HepG2 (cell line): Measurements from ENCODE around the gene PARP3. TPM values are rescaled to one million over a fixed set of nuclear protein-coding genes. Genes with fewer than 3 reads are reported as not detected.

Source experiments
- BRCA1 ChIP-seq: sonication (generic); formaldehyde crosslinking; IDR thresholded peaks from 2 replicates; pipeline ENCODE4 v1.4.0; 2020; ENCODE audit warnings: missing genetic modification reagents
- ELF1 ChIP-seq: sonication (generic); formaldehyde crosslinking; IDR thresholded peaks from 2 replicates; pipeline ENCODE4 v1.4.0; 2020; ENCODE audit warnings: missing genetic modification reagents
- GABPB1 ChIP-seq: IDR thresholded peaks from 2 replicates; pipeline ENCODE4 v1.6.1; 2016; ENCODE audit warnings: mild to moderate bottlenecking, missing genetic modification reagents, moderate library complexity, missing compliant biosample characterization
- JARID2 ChIP-seq: sonication (generic); formaldehyde crosslinking; IDR thresholded peaks from 2 replicates; pipeline ENCODE4 v1.8.1; 2023; ENCODE audit warnings: missing genetic modification reagents, inconsistent platforms; ENCODE audit not compliant: insufficient replicate concordance
- KDM6A ChIP-seq: IDR thresholded peaks from 2 replicates; pipeline ENCODE4 v1.6.1; 2016; ENCODE audit warnings: low read depth
- LCORL ChIP-seq, 2 experiments: fragments of 450-650 bp in 1 of 2; sonication (generic) in 1 of 2; formaldehyde crosslinking in 1 of 2; IDR thresholded peaks; 2 replicates each; pipeline versions ENCODE4 v1.5.0 to v1.6.1; 2017 to 2020; ENCODE audit warnings: antibody characterized with exemption in 1 of 2, missing genetic modification reagents in 1 of 2
- MIXL1 ChIP-seq: IDR thresholded peaks from 2 replicates; pipeline ENCODE4 v1.6.1; 2016
- MXI1 ChIP-seq: IDR thresholded peaks from 3 replicates; pipeline ENCODE4 v1.6.1; 2012; ENCODE audit warnings: low read depth, low read length, inconsistent platforms, borderline replicate concordance
- MZF1 ChIP-seq: sonication (generic); formaldehyde crosslinking; IDR thresholded peaks from 2 replicates; pipeline ENCODE4 v1.8.1; 2023; ENCODE audit warnings: mild to moderate bottlenecking, missing genetic modification reagents, borderline replicate concordance
- NAIF1 ChIP-seq: sonication (generic); formaldehyde crosslinking; IDR thresholded peaks from 2 replicates; pipeline ENCODE4 v1.5.0; 2020; ENCODE audit warnings: mild to moderate bottlenecking, missing genetic modification reagents, borderline replicate concordance
- NFATC3 ChIP-seq: sonication (generic); formaldehyde crosslinking; IDR thresholded peaks from 2 replicates; pipeline ENCODE4 v1.5.1; 2020; ENCODE audit warnings: mild to moderate bottlenecking, missing genetic modification reagents
- NFE2 ChIP-seq: sonication (generic); formaldehyde crosslinking; IDR thresholded peaks from 2 replicates; pipeline ENCODE4 v1.4.0; 2020; ENCODE audit warnings: missing genetic modification reagents
- NFIC ChIP-seq: IDR thresholded peaks from 2 replicates; pipeline ENCODE4 v1.6.1; 2012; ENCODE audit warnings: mild to moderate bottlenecking, low read length, inconsistent platforms
- NR2C2 ChIP-seq: sonication (generic); formaldehyde crosslinking; IDR thresholded peaks from 2 replicates; pipeline ENCODE4 v1.4.0; 2020; ENCODE audit warnings: missing genetic modification reagents, mild to moderate bottlenecking, moderate library complexity, borderline replicate concordance
- SALL1 ChIP-seq: sonication (generic); formaldehyde crosslinking; IDR thresholded peaks from 2 replicates; pipeline ENCODE4 v1.8.0; 2022; ENCODE audit warnings: mild to moderate bottlenecking, missing genetic modification reagents
- SOX6 ChIP-seq, 2 experiments: fragments of 450-650 bp in 1 of 2; sonication (generic) in 1 of 2; formaldehyde crosslinking in 1 of 2; IDR thresholded peaks; 2 replicates each; pipeline versions ENCODE4 v1.4.0 to v1.6.1; 2017 to 2020; ENCODE audit warnings: antibody characterized with exemption in 1 of 2, mild to moderate bottlenecking in 1 of 2, missing genetic modification reagents in 1 of 2
- XBP1 ChIP-seq: sonication (generic); formaldehyde crosslinking; IDR thresholded peaks from 2 replicates; pipeline ENCODE4 v1.5.0; 2020; ENCODE audit warnings: missing genetic modification reagents
- ZFP36L2 ChIP-seq: sonication (generic); formaldehyde crosslinking; IDR thresholded peaks from 2 replicates; pipeline ENCODE4 v1.4.0; 2020; ENCODE audit warnings: missing genetic modification reagents
- ZNF235 ChIP-seq: sonication (generic); formaldehyde crosslinking; IDR thresholded peaks from 2 replicates; pipeline ENCODE4 v1.8.1; 2023; ENCODE audit warnings: mild to moderate bottlenecking, missing genetic modification reagents, borderline replicate concordance
- ZNF660 ChIP-seq: sonication (generic); formaldehyde crosslinking; IDR thresholded peaks from 2 replicates; pipeline ENCODE4 v1.5.1; 2020; ENCODE audit warnings: mild to moderate bottlenecking, low read depth, missing genetic modification reagents, borderline replicate concordance
- ZNF737 ChIP-seq: sonication (generic); formaldehyde crosslinking; IDR thresholded peaks from 2 replicates; pipeline ENCODE4 v1.5.0; 2020; ENCODE audit warnings: missing genetic modification reagents, mild to moderate bottlenecking, borderline replicate concordance
- ZNF746 ChIP-seq: sonication (generic); formaldehyde crosslinking; IDR thresholded peaks from 2 replicates; pipeline ENCODE4 v1.8.0; 2022; ENCODE audit warnings: mild to moderate bottlenecking, missing genetic modification reagents
- ZSCAN12 ChIP-seq: sonication (generic); formaldehyde crosslinking; IDR thresholded peaks from 2 replicates; pipeline ENCODE4 v1.9.0; 2021; ENCODE audit warnings: mild to moderate bottlenecking, missing genetic modification reagents
- ZSCAN22 ChIP-seq: sonication (generic); formaldehyde crosslinking; IDR thresholded peaks from 2 replicates; pipeline ENCODE4 v1.4.0; 2020; ENCODE audit warnings: mild to moderate bottlenecking, missing genetic modification reagents
- polyA plus RNA-seq, 8 experiments: library from polyadenylated mRNA; depleted of rRNA in 3 of 8; stranded (reverse) in 7 of 8; unstranded in 1 of 8; fragments of >200 nt; fragmentation: Illumina TruSeq in 4 of 8; extraction: Trizol in 4 of 8; gene quantifications; 2 replicates each; pipeline versions ENCODE4 v1.2.1 to v1.2.3, GENCODE V29; 2011 to 2016; ENCODE audit warnings: low read depth in 4 of 8, missing spikeins in 1 of 8, mixed read lengths in 1 of 8; ENCODE audit not compliant: insufficient read depth in 1 of 8
- total RNA-seq, 5 experiments: library from RNA; depleted of rRNA; stranded (reverse); fragments of >200 nt; fragmentation: Illumina TruSeq; extraction: Trizol; gene quantifications; 2 replicates each; pipeline ENCODE4 v1.2.3, GENCODE V29; 2016; ENCODE audit warnings: low read depth in 1 of 5
- TF ChIP-seq, protein P1 (sequence below): sonication (generic); formaldehyde crosslinking; IDR thresholded peaks from 2 replicates; pipeline ENCODE4 v1.5.0; 2020; ENCODE audit warnings: mild to moderate bottlenecking, missing genetic modification reagents, moderate library complexity
- TF ChIP-seq, protein P2 (sequence below): sonication (generic); formaldehyde crosslinking; IDR thresholded peaks from 2 replicates; pipeline ENCODE4 v1.4.0; 2020; ENCODE audit warnings: mild to moderate bottlenecking, missing genetic modification reagents, borderline replicate concordance
- TF ChIP-seq, protein P3 (sequence below): sonication (generic); formaldehyde crosslinking; IDR thresholded peaks from 2 replicates; pipeline ENCODE4 v1.4.0; 2020; ENCODE audit warnings: missing genetic modification reagents

Gene PARP3
- total and polyA plus RNA-seq, 2 of the 13 experiments (the other 11 are each of a cell fraction or from before 2014, with no cell fraction given): 11.2 to 21.5 TPM

DNA sequence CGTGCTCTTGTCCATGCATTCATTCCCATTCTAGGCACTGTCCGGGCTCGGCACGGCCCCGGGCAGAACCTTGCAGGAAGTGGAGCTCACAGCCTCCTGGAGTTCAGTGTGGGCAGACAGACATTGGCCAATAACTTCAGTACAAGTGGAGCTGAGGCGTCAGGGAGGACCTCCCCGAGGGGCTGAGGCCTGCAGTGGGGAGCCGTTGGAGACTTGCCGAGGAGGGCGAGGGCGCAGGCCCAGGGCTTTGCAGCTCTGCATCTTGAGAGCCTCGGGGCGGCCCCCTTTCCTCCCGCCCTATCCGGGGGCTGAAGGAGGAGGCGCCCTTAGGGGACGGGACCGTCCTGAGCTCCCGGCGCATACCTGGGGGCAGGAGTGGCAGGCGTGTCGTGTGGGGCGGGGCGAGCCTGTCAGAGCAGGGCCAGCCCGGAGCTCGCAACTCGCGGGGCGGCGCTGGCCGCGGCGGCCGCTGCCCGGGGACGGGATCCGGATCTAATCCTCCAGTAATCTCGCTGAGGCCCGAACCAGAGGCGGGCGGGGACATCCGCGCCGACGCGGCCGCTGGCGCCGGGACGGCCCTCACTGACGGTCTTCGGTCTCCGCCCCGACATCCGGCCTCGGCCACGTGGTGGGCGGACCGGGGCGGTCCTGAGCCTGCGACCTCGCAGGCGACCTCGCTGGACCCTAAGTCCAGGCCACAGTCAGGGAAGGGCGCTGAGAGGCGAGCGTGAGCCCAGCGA is 40.8 kb downstream of the PARP3 start, which contains the start of gene ACY1 (continued):
- TF ChIP-seq ZSCAN12 (CRISPR knock-in tag) (no peak; the same call in 1 of the 2 replicates), ZSCAN22 (CRISPR knock-in tag) (no peak), KDM6A (CRISPR knock-in tag) (peak; percentile 32; the same call in 1 of the 2 replicates), BRCA1 (CRISPR knock-in tag) (peak; percentile 96; the same call in 1 of the 2 replicates), LCORL (IDR thresholded peaks at IDR 0.05) (no peak), LCORL (CRISPR knock-in tag; IDR thresholded peaks at IDR 0.05) (peak; percentile 91), NFIC (no peak), XBP1 (CRISPR knock-in tag) (no peak), NFE2 (CRISPR knock-in tag) (no peak), MIXL1 (peak; percentile 54; the same call in 1 of the 2 replicates), MXI1 (peak; percentile 98; the same call in 2 of the 3 replicates), ZNF737 (CRISPR knock-in tag) (no peak), NR2C2 (CRISPR knock-in tag) (peak; percentile 90), ZNF660 (CRISPR knock-in tag) (no peak), SOX6 (IDR thresholded peaks at IDR 0.05) (no peak), SOX6 (CRISPR knock-in tag; IDR thresholded peaks at IDR 0.05) (peak; percentile 43; the same call in 1 of the 2 replicates), GABPB1 (CRISPR knock-in tag) (peak; percentile 92), SALL1 (CRISPR knock-in tag) (peak; percentile 92), ZNF746 (no peak; the same call in 1 of the 2 replicates), JARID2 (CRISPR knock-in tag) (no peak), ZNF235 (CRISPR knock-in tag) (no peak; the same call in 1 of the 2 replicates), ZFP36L2 (CRISPR knock-in tag) (no peak), MZF1 (CRISPR knock-in tag) (no peak), ELF1 (CRISPR knock-in tag) (peak; percentile 13; the same call in 1 of the 2 replicates), NAIF1 (no peak), NFATC3 (CRISPR knock-in tag) (no peak)
- TF ChIP-seq, protein P1, sequence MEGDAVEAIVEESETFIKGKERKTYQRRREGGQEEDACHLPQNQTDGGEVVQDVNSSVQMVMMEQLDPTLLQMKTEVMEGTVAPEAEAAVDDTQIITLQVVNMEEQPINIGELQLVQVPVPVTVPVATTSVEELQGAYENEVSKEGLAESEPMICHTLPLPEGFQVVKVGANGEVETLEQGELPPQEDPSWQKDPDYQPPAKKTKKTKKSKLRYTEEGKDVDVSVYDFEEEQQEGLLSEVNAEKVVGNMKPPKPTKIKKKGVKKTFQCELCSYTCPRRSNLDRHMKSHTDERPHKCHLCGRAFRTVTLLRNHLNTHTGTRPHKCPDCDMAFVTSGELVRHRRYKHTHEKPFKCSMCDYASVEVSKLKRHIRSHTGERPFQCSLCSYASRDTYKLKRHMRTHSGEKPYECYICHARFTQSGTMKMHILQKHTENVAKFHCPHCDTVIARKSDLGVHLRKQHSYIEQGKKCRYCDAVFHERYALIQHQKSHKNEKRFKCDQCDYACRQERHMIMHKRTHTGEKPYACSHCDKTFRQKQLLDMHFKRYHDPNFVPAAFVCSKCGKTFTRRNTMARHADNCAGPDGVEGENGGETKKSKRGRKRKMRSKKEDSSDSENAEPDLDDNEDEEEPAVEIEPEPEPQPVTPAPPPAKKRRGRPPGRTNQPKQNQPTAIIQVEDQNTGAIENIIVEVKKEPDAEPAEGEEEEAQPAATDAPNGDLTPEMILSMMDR (CRISPR knock-in tag): no peak
- TF ChIP-seq, protein P2, sequence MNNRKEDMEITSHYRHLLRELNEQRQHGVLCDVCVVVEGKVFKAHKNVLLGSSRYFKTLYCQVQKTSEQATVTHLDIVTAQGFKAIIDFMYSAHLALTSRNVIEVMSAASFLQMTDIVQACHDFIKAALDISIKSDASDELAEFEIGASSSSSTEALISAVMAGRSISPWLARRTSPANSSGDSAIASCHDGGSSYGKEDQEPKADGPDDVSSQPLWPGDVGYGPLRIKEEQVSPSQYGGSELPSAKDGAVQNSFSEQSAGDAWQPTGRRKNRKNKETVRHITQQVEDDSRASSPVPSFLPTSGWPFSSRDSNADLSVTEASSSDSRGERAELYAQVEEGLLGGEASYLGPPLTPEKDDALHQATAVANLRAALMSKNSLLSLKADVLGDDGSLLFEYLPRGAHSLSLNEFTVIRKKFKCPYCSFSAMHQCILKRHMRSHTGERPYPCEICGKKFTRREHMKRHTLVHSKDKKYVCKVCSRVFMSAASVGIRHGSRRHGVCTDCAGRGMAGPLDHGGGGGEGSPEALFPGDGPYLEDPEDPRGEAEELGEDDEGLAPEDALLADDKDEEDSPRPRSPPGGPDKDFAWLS (CRISPR knock-in tag): no peak; the same call in 1 of the 2 replicates
- TF ChIP-seq, protein P3, sequence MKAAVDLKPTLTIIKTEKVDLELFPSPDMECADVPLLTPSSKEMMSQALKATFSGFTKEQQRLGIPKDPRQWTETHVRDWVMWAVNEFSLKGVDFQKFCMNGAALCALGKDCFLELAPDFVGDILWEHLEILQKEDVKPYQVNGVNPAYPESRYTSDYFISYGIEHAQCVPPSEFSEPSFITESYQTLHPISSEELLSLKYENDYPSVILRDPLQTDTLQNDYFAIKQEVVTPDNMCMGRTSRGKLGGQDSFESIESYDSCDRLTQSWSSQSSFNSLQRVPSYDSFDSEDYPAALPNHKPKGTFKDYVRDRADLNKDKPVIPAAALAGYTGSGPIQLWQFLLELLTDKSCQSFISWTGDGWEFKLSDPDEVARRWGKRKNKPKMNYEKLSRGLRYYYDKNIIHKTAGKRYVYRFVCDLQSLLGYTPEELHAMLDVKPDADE (CRISPR knock-in tag): no peak
